Loucy (cell line): ENCODE results near the gene PAQR7.

Experiments
- CTCF ChIP-seq: fragments of 200-600 bp; sonication (generic); conservative IDR thresholded peaks from 2 replicates; pipeline ENCODE4 v1.5.1; 2014; ENCODE audit warnings: mild to moderate bottlenecking, antibody characterized with exemption, low read length
- EZH2phosphoT487 ChIP-seq: fragments of 200-600 bp; IDR thresholded peaks from 2 replicates; pipeline ENCODE4 v1.6.1; 2018; ENCODE audit warnings: antibody characterized with exemption, mild to moderate bottlenecking, moderate library complexity, borderline replicate concordance

GRCh38 chr1:25876693-25877077 lies 1.2 kb upstream of the PAQR7 start:
- TF ChIP-seq CTCF (no peak), EZH2phosphoT487 (no peak)
